MCF 10A (cell line): ENCODE results near the gene POGZ. TPM values are rescaled to one million over a fixed set of nuclear protein-coding genes. Genes with fewer than 3 reads are reported as not detected.
"Not testable (repeated sequence)": the region's sequence is repeated elsewhere in the genome, so short reads cannot be mapped to it uniquely, and the experiment has no call there.

Experiments
- BruUV-seq: library from RNA; stranded (reverse); fragments of 400-500 nt; replicated peaks from 2 replicates; lab custom pipeline; 2021; lab: Mats Ljungman, UMichigan
- CTCF ChIA-PET: fragments of 300-600 bp; sonication (Branson Sonifier 250); formaldehyde crosslinking; extraction: SDS; loops from one replicate; lab custom pipeline; 2021; ENCODE audit warnings: antibody characterized with exemption, inconsistent platforms; lab: Yijun Ruan, JAX
- POLR2A ChIA-PET: fragments of 300-600, 350-650 bp; sonication (Branson Sonifier 250); formaldehyde crosslinking; extraction: SDS; loops from one replicate; lab custom pipeline; 2020; ENCODE audit warnings: antibody characterized with exemption, inconsistent platforms; lab: Yijun Ruan, JAX
- DNase-seq: peaks from one replicate; pipeline ENCODE4 v3.0.0-alpha.2; 2018; ENCODE audit not compliant: unreplicated experiment
- H3K27ac Mint-ChIP-seq: one replicate; pipeline ENCODE4 v1.8.0; 2022; ENCODE audit warnings: mild to moderate bottlenecking, low read depth, mixed read lengths; ENCODE audit not compliant: unreplicated experiment
- H3K27me3 Mint-ChIP-seq: one replicate; pipeline ENCODE4 v1.8.0; 2022; ENCODE audit warnings: mixed read lengths; ENCODE audit not compliant: insufficient read depth, unreplicated experiment
- H3K36me3 Mint-ChIP-seq: one replicate; pipeline ENCODE4 v1.8.0; 2022; ENCODE audit warnings: mild to moderate bottlenecking, moderate library complexity, mixed read lengths; ENCODE audit not compliant: insufficient read depth, unreplicated experiment
- H3K4me1 Mint-ChIP-seq: one replicate; pipeline ENCODE4 v1.8.0; 2022; ENCODE audit warnings: mixed read lengths; ENCODE audit not compliant: insufficient read depth, unreplicated experiment
- H3K4me3 Mint-ChIP-seq: one replicate; pipeline ENCODE4 v1.8.0; 2022; ENCODE audit warnings: mild to moderate bottlenecking, moderate library complexity, mixed read lengths; ENCODE audit not compliant: unreplicated experiment
- H3K9me3 Mint-ChIP-seq: one replicate; pipeline ENCODE4 v1.8.0; 2022; ENCODE audit warnings: mixed read lengths; ENCODE audit not compliant: unreplicated experiment
- intact Hi-C: fragments of 100-400 bp; cut with micrococcal nuclease; formaldehyde crosslinking; loops from 2 replicates; pipeline ENCODE4 v1.14.1; 2022
- total RNA-seq: library from RNA; stranded (reverse); gene quantifications from 2 replicates; pipeline ENCODE4 v1.2.3, GENCODE V29; 2022
- TF ChIP-seq, protein P1 (sequence below): fragments of 200-600 bp; IDR thresholded peaks from one replicate; pipeline ENCODE4 v1.8.0; 2022; ENCODE audit warnings: antibody characterized with exemption, mild to moderate bottlenecking; ENCODE audit not compliant: unreplicated experiment

Gene POGZ
- total RNA-seq, 1 experiment from 2014 or later: 92.2 TPM

DNA sequence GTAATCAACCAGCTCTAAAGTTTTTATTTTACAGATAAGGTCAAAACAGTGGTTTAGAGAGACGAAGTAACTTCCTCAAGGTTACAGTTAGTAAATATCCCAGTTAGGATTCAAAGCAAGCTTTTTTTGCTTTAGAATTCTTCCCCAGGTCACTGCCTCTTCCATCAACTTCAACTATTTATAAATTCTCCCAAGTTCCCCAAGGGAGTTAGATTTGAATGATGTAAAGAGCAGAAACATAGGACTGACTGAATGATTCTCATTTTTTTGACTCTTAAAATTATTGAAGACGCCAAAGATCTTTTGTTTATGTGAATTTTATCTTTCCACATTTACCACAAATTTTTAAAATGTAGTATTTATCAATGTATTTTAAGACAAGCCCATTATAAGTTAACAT, 4.1 kb downstream of the POGZ start:
- ChIA-PET CTCF (interaction anchor here (0.6 to 3.3 kb wide), 6 partner anchors 8 to 1899 kb away, joined by 3 to 15 read pairs (median 3); no protein-coding TSS in a partner anchor), POLR2A (interaction anchor here (0.6 to 0.7 kb wide), 2 partner anchors 114 to 284 kb away, joined by 3 read pairs; no protein-coding TSS in a partner anchor)
- intact Hi-C loops: no loop called here
- DNase-seq: no peak
- H3K4me1 Mint-ChIP-seq: peaks cover 6% of the 10 kb centered on the region
- H3K27ac Mint-ChIP-seq: no peak overlapping the region
- no peaks in the 10 kb centered on the region for H3K9me3 Mint-ChIP-seq
- TF ChIP-seq, protein P1, sequence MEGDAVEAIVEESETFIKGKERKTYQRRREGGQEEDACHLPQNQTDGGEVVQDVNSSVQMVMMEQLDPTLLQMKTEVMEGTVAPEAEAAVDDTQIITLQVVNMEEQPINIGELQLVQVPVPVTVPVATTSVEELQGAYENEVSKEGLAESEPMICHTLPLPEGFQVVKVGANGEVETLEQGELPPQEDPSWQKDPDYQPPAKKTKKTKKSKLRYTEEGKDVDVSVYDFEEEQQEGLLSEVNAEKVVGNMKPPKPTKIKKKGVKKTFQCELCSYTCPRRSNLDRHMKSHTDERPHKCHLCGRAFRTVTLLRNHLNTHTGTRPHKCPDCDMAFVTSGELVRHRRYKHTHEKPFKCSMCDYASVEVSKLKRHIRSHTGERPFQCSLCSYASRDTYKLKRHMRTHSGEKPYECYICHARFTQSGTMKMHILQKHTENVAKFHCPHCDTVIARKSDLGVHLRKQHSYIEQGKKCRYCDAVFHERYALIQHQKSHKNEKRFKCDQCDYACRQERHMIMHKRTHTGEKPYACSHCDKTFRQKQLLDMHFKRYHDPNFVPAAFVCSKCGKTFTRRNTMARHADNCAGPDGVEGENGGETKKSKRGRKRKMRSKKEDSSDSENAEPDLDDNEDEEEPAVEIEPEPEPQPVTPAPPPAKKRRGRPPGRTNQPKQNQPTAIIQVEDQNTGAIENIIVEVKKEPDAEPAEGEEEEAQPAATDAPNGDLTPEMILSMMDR: no peak
- no peak overlapping the region for H3K4me3 Mint-ChIP-seq
- no TSS peak for BruUV-seq
- H3K36me3 Mint-ChIP-seq: peaks cover 21% of the 10 kb centered on the region
- no peaks in the 10 kb centered on the region for H3K27me3 Mint-ChIP-seq

DNA sequence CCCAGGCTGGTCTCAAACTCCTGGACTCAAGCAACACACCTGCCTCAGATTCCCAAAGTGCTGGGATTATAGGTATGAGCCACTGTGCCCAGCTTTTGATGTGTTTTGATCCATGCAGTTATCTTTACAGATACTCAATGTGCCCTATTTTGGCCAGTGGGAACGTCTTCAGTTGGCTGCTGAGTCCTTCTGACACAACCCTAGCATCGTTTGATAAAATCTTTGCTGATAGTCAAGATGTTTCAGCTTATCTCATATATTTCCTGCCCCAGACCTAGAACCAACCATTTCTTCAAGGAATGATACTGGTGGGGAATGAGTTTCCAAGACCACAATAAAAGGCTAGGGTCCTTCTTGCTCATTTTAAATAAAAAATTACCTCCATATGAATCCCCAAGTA, 11.6 kb downstream of the POGZ start:
- no peak overlapping the region for H3K4me3 Mint-ChIP-seq
- TF ChIP-seq, protein P1: no peak
- no peaks in the 10 kb centered on the region for H3K27me3 Mint-ChIP-seq
- POLR2A ChIA-PET: interaction anchor here (0.6 to 1.7 kb wide), 7 partner anchors 13 to 316 kb away, joined by 3 to 7 read pairs (median 3); partner anchors contain the start of gene CGN
- H3K27ac Mint-ChIP-seq: no peak overlapping the region
- intact Hi-C loops: no loop called here
- peaks cover 13% of the 10 kb centered on the region for H3K4me1 Mint-ChIP-seq
- BruUV-seq: no TSS peak
- CTCF ChIA-PET: interaction anchor here (0.6 to 2.7 kb wide), 9 partner anchors 9 to 389 kb away, joined by 3 to 17 read pairs (median 5); no protein-coding TSS in a partner anchor
- no peaks in the 10 kb centered on the region for H3K9me3 Mint-ChIP-seq
- H3K36me3 Mint-ChIP-seq: peaks cover 37% of the 10 kb centered on the region
- DNase-seq: no peak

DNA sequence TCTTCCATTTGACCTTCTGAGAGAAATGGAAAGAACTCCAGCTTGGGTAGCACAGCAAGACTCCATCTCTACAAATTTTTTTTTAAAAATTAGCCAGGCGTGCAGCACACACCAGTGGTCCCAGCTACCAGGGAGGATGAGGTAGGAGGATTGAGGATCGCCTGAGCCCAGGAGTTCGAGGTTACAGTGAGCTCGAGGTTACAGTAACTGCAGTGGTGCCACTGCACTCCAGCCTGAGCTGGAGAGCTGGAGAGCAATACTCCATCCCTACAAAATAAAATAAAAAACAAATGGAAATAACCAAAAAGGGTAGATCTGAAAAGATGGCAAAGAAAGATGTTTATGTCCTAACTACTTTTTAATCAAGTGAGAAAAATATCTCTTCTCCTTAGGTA, 14.5 kb downstream of the POGZ start:
- Mint-ChIP-seq H3K4me3 (no peak overlapping the region), H3K36me3 (peaks cover 44% of the 10 kb centered on the region), H3K27me3 (no peaks in the 10 kb centered on the region), H3K27ac (peak overlapping the region; percentile 46), H3K9me3 (no peaks in the 10 kb centered on the region), H3K4me1 (peaks cover 24% of the 10 kb centered on the region)
- intact Hi-C loops: loop anchor here (1.0 kb wide), 4 partner anchors 90 to 392 kb away; no protein-coding TSS in a partner anchor
- no TSS peak for BruUV-seq
- ChIA-PET POLR2A (interaction anchor here (0.8 to 2.1 kb wide), 15 partner anchors 14 to 392 kb away, joined by 3 to 11 read pairs (median 4); partner anchors contain the start of genes PI4KB, POGZ, SNX27 and TUFT1), CTCF (interaction anchor here (0.5 to 2.5 kb wide), 26 partner anchors 9 to 554 kb away, joined by 3 to 25 read pairs (median 4); no protein-coding TSS in a partner anchor)
- DNase-seq: no peak
- TF ChIP-seq, protein P1: no peak

DNA sequence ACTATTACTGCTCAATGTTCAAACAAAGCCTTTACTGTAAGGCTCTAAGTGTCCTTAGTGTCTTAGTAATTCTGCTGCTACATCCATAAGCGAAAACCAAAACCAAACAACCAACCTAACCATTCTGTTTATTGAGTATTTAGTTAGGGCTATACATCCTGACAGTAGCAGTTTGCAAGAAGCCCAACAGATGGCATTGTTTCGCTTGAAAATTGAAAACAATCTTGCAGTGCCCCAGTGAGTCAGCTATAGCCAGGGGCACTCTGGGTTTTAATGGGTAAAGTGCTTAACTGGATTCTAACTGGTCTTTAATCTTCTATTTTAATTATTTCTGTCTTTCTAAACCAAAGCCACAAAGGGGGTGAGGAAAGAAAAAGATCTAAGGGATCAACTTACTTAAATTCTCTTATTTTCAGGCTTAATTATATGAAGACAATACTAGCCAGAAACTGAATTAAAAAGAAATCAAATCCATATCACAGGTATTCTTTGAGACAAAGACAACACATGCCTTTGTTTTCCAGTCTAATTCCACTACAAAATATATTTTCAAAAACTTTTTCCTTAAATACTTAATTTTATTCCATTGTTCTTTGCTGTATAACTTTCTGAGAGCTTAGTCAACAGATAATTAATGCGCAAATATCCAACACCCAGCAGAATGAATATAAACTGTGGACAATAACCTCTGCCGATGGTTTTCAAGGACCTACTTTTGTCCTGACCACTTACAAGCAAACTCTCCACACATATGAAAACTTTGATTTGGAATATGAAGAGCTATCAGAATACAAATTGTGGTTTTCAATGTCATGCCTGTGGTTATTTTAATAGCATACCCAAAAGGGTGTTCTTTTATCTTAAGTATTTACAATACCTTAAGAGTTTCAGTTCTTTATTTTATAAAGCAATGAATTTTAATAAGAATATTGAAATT, 15.2 kb downstream of the POGZ start:
- TF ChIP-seq, protein P1: peak; percentile 93
- POLR2A ChIA-PET: interaction anchor here (0.5 to 2.1 kb wide), 18 partner anchors 9 to 392 kb away, joined by 3 to 11 read pairs (median 4); partner anchors contain the start of genes PI4KB, POGZ, SNX27 and TUFT1
- Mint-ChIP-seq H3K4me1 (peaks cover 24% of the 10 kb centered on the region), H3K27me3 (no peaks in the 10 kb centered on the region), H3K27ac (no peak overlapping the region), H3K9me3 (no peaks in the 10 kb centered on the region), H3K4me3 (no peak overlapping the region), H3K36me3 (peaks cover 51% of the 10 kb centered on the region)
- DNase-seq: peak; percentile 94
- no TSS peak for BruUV-seq
- CTCF ChIA-PET: interaction anchor here (0.5 to 2.5 kb wide), 30 partner anchors 9 to 555 kb away, joined by 3 to 25 read pairs (median 4); no protein-coding TSS in a partner anchor
- intact Hi-C loops: loop anchor here (1.0 kb wide), 4 partner anchors 90 to 392 kb away; no protein-coding TSS in a partner anchor

DNA sequence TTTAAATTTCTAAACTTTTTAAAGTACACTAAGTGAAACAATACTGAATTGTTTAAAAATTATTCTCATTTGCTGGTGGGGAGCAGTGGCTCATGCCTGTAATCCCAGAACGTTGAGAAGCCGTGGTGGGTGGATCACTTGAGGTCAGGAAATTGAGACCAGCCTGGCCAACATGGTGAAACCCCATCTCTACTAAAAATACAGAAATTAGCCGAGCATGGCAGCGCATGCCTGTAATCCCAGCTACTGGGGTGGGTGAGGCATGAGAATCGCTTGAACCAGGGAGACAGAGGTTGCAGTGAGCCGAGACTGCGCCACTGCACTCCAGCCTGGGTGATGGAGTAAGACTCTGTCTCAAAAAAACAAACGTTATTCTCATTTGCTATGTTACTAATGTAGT, 21.9 kb downstream of the POGZ start:
- intact Hi-C loops: not testable (repeated sequence)

More for the DNA sequence above, 21.9 kb downstream of the POGZ start:
- BruUV-seq, H3K4me3 Mint-ChIP-seq, H3K27ac Mint-ChIP-seq, POLR2A ChIA-PET, H3K9me3 Mint-ChIP-seq, H3K27me3 Mint-ChIP-seq, DNase-seq: not testable (repeated sequence)
- peaks cover 54% of the 10 kb centered on the region for H3K36me3 Mint-ChIP-seq
- CTCF ChIA-PET: interaction anchor here (0.6 to 4.1 kb wide), 2 partner anchors 99 to 297 kb away, joined by 5 to 23 read pairs; no protein-coding TSS in a partner anchor
- peaks cover 17% of the 10 kb centered on the region for H3K4me1 Mint-ChIP-seq
